Activated CD8-positive, alpha-beta memory T cell treated with anti-CD3 and anti-CD28 coated beads, Interleukin-2, amount 50 U/mL, for 24 hours (primary cell): ENCODE results near the gene CCL8.

Experiments used
- DNase-seq: peaks from one replicate; pipeline ENCODE4 v3.0.0-alpha.2; 2020; ENCODE audit errors: extremely low read depth

CCL8 gene

DNA sequence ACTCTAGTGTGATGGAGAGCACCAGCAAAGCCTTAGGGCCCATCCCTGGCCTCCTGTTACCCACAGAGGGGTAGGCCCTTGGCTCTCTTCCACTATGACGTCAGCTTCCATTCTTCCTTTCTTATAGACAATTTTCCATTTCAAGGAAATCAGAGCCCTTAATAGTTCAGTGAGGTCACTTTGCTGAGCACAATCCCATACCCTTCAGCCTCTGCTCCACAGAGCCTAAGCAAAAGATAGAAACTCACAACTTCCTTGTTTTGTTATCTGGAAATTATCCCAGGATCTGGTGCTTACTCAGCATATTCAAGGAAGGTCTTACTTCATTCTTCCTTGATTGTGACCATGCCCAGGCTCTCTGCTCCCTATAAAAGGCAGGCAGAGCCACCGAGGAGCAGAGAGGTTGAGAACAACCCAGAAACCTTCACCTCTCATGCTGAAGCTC lies at the start of gene CCL8:
Gene CCL8, plus strand, starts transcription at position 397 of the 445 bp plus-strand sequence. CDS start 67 bp downstream, outside the sequence.
- DNase-seq: no peak

DNA sequence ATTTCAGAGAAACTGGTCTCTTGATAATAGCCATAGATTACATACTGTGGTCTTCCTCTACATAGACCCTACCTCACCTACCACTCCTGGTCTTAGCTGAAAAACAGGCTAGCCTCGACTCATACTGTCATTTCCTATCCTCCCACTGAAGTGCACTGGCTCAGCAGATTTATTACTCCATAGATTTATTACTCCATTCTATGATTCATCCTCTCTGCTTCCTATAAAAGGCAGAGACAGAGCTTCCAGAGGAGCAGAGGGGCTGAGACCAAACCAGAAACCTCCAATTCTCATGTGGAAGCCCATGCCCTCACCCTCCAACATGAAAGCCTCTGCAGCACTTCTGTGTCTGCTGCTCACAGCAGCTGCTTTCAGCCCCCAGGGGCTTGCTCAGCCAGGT lies 49.3 kb upstream of the CCL8 start, which contains the start of gene CCL7:
Gene CCL7, plus strand, starts transcription at position 253 of the 400 bp plus-strand sequence. Its CDS starts 70 bp downstream, at position 323.
- DNase-seq: no peak

DNA sequence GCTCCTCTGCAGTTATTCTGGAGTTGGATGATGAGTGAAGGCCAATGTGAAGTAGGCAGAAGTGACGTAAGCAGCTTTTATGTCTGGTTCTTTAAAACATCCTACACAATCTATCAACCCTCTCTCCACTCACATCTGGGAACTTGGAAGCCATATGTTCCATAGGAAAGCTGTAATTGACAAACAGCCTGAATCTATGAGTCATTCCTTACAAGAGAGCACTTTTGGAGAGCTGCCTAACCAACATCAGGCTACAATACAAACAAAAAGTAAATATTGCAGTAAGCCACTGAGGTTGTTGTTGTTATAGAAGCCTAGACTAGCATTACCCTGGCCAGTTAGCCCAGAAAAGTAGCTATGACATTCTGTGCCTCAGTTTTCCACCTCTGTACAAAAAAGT lies 43.4 kb upstream of the CCL8 start:
- no peak for DNase-seq

DNA sequence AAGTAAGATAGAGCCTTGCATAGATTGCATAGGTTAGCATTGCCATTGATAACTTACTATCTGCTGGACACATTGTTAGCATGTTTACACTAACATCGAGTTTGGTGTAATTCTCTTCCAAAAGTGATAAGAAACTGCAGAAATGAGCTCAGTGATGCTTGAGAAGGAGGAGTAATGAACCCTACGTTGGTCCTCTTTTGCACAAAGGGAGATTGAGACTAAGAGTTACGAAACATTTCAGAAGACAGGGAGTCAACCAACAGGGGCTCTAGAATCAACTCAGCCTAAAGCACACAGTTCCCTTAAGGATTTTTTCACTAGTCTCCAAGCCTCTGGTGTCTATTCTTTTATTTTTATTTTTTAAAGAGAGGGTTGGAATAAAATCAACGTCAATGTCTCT lies 42.4 kb upstream of the CCL8 start:
- no peak for DNase-seq

DNA sequence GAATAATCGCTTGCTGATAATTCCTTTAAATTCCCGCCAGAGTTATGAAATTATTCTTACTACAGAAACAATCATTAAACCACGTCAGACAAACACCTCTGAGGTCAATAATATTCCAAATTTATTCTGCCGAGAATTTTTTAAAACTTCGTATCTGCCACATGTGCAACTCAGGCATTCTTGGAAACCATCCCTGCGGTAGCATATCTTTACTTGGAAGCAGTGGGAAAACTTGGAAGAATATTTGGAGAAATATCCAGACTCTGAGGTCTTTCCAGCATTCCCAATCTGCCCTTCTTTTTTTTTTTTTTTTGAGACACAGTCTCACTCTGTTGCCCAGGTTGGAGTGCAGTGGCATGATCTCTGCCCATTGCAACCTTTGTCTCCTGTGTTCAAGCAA lies 35.7 kb upstream of the CCL8 start:
- no peak for DNase-seq

DNA sequence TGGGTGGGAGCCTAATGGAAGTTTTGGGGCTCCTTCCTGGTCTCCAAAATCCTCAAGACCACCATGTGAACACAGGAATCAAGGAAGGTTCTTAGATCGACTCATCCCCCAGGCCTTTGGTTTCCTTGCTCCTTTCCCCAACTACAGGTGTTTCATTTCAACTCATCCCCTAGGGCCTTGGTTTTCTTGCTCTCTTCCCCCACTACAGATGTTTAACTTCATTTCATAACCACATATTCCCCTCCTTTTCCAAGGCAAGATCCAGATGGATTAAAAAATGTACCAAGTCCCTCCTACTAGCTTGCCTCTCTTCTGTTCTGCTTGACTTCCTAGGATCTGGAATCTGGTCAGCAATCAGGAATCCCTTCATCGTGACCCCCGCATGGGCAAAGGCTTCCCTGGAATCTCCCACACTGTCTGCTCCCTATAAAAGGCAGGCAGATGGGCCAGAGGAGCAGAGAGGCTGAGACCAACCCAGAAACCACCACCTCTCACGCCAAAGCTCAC lies 33.9 kb upstream of the CCL8 start, which contains the start of gene CCL11:
Gene CCL11, plus strand, starts transcription at position 457 of the 507 bp plus-strand sequence. CDS start 67 bp downstream, outside the sequence.
- DNase-seq: no peak

DNA sequence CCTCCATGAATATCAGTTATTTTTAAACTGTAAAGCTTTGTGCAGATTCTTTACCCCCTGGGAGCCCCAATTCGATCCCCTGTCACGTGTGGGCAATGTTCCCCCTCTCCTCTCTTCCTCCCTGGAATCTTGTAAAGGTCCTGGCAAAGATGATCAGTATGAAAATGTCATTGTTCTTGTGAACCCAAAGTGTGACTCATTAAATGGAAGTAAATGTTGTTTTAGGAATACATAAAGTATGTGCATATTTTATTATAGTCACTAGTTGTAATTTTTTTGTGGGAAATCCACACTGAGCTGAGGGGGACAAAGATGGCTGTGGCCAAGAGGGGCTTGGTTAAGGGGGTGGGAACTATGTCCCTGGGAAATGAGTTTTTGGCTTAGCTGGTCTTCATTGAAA lies 31.4 kb upstream of the CCL8 start:
- no peak for DNase-seq

DNA sequence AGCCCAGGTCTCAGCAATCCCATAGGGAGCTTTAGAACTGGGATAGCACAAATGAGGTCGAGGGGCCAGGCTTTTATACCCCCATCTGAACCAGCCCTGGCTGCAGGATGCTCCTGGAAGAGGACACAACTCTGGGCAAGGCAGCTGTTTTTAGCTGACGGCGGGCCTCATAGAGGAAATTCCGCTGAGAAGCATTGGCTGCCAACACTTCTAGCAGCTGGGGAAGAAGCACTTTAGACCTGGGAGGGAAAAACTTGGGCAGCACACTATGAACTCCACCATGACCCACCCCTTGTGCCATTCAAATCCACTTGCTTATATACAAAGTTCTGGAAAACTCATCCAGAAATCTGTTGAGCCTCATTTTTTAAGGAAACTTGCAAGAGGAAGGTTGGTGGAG lies 28.6 kb upstream of the CCL8 start:
- DNase-seq: no peak

DNA sequence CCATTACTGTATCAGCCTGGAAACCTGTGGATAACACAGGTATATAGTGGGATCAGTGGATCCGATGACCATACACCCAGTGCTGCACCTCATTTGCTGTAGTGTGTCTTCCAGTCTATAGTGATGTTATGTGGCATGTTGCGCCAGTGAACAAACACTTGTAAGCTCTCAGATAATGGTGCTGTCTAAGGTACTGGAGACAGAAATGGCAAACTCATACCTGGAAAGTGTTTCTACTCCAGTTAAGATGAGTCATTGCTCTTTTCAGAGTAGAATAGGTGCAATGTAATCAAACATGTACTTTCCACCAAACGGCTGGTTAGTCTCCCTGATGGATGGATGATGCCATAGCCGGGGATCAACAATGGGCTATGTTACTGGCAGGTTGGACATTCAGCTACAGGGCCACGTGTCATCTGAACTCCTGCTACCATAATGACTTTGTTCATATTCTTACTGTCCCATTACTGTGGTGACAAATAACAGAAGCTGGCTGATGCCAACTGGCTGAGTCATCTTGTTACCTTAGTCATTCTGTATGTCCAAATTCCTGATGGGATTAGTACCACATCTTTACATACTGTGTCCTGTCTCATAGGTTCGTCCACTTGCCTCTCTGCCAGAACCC lies 27.4 kb upstream of the CCL8 start:
- no peak for DNase-seq

DNA sequence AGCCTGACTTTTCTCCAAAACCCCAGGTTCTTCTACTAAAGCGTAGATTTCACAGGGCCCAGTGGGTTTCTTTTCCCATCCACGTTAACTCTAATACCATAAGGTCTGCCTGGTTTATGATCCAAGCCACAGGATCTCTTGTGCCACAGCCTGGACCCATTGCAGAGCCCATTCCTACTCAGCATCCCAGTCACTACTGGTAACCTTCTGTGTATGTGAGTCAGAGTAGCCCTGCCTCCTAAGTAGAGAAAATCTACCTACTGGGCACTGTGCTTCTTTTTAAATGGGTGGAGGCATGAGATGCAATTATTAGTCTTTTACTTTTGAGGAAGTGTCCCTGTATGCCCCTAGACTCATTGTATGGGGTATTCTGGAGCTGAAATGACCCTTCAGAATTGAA lies 20.2 kb upstream of the CCL8 start:
- no peak for DNase-seq

DNA sequence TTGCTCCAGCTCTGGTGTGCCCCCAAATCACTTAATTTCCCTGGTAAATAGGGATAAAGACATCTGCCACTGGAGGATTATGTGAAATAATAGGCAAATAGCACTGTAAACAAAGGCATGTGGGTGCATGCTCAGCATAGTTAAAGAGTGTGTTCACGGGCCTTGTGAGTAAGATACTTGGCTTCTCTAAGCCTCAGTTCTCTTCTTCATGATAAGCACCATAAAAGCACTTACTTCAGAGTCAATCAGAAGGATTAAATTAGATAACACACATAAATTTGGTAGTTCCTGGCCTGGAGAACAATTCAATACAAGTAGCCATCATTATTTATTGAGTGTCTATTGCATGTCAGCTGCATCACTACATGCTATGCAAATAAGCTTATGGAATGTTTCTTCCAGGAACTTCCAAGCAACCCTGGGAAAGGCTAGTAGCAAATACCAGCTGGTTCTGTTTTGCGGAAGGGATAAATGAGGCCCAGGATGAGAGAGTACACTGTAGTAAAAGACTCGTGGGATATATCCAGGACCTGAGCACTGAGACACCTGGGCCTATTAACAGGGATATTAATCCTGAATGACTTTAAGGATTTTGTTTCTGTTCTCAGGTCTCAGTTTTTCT lies 19.2 kb upstream of the CCL8 start:
- no peak for DNase-seq

DNA sequence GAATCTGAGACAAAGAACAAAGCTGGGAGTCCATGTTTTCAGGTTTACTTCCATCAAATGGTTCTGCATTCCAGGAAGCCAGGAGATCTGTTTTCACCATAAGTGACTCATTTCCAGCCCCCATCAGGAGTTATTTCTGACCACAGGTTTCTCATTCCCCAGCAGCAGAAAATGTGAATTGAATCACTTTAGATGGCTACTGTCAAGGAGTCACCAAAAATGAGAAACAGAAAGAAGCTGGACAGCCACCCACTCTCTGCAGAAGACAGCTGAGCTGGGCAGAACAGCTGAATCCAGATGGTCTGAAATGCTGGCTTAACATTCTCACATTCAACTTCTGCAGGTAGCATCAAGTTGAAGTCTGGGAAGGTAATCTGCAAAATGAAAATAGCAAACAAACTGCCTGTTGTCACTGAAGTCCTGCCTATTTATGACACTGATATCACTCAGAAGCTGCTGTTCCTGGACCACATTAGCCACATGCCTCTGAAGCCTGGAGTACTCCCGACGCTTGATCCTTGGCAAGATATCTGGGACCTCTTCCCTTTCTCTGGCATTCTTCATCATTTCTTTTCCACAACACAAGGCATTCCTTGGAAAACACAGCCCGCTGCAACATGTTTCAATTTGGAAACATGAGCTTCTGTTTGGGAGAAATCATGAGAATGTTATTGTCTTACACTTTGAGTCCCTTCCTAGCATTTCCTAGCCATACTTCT lies 18.4 kb upstream of the CCL8 start:
- DNase-seq: no peak

DNA sequence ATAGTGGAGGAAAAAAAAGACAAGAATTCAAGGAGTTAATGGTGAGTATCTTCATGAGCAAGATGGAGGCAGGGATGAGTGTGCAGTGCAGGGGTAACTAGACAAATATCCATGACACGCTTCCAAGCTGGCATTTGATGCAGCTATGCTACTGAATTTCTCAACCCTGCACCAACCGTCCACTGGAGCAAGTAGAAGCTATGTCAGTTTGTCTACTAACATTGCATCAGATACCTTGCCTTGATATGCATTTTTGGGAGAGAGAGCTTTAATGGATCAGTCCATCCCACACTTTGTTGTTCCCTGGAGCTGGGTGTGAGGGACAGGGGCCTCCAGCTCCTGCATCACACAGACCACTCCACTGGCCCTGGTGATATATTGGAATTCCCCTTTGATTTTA lies 17.2 kb upstream of the CCL8 start:
- no peak for DNase-seq

DNA sequence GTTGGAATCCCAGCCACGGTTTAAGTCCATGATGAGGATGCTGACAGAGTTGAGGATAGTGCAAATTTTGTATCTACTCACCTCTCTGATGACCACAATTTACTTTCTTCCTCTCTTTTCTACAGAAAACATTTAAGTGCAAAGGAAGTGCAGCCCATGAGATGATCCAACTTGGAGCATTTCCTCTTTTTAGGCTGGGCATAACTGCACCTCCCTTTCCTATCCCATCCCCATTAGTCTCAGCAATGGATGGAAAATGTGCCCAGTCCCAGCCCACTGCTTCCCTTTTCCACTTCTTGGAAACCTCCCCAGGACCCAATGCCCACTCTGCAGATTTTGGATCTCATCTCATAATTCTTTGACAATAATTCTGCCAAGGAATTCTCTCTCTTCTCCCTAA lies 16.6 kb upstream of the CCL8 start:
- no peak for DNase-seq

DNA sequence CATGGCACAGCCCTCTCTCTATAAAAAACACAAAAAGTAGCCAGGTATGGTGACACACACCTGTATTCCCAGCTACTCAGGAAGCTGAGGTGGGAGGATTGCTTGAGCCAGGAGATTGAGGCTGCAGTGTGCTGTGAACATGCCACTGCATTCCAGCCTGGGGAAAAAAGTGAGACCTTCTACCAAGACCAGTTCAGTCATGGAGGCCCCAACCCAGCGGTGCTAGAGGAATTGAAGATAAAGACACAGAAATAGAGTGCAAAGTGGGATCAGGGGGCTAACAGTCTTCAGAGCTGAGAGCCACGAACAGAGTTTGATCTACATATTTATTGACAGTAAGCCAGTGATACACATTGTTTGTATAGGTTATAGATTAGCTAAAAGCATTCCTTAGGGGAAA lies 15.6 kb upstream of the CCL8 start:
- DNase-seq: no peak

DNA sequence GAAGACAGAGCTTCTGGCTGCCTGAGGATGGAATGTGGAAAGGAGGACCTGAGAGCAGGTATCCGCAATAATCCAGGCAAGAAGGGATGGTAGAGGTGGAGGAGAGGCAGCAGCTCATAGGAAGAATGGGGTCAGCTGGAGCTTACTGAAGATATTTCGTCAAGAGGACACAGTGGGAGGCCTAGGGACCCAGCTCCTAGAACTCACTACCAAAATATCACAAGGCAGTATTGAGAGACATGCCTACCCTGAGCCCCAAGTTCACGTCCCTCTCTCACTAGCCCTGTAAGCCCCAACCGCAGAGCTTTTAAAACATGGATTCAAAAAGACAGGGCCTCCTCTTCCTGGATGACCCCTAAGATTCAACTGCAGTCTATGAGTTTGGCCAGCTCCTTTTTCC lies 14.2 kb upstream of the CCL8 start:
- no peak for DNase-seq

DNA sequence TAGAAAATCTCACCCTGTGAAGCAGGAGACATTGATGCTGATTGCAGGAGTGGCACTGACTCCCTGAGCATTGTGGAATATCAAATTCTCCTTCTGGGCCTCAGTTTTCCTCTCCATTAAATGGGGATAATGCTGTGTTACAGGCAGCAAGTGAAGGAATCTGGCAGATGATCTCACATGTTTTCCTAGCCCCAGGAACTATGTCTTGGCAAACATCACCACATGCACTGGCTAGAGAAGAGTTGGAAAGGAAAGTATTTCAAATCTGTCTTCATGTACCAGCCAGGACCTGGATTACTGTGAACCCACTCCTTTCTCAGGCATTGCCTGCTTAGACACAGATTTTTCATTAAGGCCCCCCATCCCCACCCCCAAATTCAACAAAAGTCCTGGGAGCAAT lies 13.6 kb upstream of the CCL8 start:
- DNase-seq: no peak

DNA sequence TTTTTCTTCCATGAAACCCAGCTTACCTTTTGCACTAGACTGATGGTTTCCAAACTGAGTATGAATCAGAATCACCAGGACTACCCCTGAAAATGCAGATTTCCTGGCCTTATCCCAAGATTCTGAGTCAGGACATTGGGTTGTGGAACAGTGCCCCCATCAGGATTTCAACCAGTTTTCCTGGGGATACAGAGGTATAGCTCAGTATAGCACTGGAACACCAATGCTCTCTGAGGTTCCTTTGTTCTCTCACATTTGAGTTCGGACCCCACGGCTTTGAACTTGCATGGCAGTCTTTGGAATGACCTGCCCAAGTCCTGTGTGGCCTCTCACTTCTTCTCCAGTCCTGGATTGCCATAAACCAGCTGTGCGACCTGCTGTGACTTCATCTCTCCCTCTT lies 12.8 kb upstream of the CCL8 start:
- DNase-seq: no peak

DNA sequence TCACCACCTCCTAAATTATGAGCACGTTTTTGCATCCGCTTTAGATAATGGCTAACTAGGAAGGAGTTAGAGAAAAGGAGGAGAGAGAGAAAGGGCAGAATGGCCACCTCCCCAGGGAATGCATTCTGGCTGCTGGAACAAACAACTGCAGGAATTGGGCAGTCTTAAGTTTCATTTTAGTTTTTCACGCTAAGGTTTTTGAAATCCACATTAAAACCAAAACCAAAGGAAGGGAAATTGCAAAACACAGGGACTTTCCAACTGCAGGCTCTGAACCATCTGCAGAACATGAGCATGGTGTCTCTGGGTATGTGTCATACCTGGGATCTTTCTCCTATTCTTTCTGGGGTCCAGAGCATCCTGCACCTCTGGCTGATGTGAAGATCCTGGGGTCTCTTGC lies 12.1 kb upstream of the CCL8 start:
- no peak for DNase-seq

DNA sequence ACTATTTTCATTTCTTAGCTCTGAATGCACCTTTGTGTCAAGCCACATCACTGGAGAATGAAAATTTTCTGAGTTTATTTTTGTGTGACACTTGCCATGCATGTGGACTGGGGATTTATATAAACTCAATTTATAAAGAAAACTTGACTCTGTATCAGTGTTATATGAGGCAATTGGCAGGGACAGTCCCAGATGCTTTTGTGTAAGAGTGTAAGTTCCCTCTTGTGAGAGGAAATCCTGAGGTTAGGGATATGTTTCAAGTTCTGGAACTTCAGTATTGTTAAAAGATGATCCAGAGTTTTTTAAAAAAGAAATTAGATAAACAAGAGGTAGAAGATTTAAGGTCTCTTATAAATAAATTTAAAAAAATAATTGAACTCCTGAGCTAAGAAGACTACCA lies 10.9 kb upstream of the CCL8 start:
- no peak for DNase-seq

DNA sequence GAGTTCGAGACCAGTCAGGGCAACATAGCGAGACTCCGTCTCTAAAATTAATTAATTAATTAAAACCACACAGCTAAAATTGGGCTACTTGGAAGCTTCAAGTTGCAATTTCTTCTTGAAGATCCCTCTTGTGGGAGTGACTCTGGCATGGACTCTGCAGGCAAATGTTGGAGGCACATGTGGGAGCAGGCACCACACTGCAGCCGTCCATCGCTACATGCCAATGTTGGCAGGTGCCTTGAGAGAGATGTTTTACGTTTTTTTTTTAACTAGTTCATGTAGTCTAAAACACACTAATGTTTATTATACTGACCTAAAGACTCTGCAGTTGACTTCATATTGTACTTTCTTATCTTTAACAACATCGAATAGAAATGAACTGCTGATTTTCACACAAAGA lies 7.9 kb upstream of the CCL8 start:
- no peak for DNase-seq

DNA sequence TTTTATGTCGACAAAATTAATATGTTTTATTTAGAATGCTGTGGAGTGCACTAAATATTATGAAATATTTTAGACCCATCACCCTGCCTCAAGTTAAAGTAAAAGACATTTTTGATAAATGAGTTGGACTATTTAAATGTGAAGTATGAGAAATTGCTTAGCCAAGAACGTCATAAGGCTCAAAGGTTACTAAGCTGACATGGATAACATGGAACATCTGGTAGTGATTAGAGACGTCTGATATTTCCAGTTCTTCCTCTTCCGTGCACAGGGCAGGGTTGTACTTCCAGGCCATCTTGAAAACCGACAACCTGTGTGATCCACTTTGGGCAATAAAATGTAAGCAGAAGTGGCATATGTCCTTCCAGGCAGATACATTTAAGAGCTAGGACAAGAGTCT lies 7.2 kb upstream of the CCL8 start:
- no peak for DNase-seq

DNA sequence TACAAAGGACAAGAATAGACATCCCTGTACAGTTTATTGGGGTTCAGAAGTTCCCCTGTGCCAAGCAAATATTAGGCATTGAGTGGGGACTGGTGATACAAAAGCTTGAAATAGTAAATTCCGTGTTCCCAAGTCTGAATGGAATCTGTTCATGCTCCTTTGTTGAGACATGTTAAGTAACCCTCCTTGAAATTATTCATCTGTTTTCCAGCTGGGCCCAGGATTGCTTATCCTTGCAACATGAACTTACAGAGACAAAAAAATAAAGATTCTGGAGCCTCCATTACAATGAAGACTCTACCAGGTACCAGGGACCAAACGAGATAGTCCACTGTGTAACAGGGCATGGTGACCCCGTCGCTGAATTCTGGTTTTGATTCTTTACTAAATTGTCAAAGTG lies 6.1 kb upstream of the CCL8 start:
- DNase-seq: no peak
